T-helper 2 cell treated with Interferon-gamma antibody and Interleukin-4, amounts not matched to agents 100 ng/mL and 5 ng/mL, for 36 hours (primary cell): Measurements from ENCODE around the gene DOK6. TPM values are rescaled to one million over a fixed set of nuclear protein-coding genes. Genes with fewer than 3 reads are reported as not detected.
"Not testable (repeated sequence)": the region's sequence is repeated elsewhere in the genome, so short reads cannot be mapped to it uniquely, and the experiment has no call there.

ENCODE experiments used
- intact Hi-C: fragments of 100-400 bp; cut with micrococcal nuclease; formaldehyde crosslinking; loops from one replicate; pipeline ENCODE4 v1.15.1; 2023
- total RNA-seq: library from RNA; stranded (reverse); gene quantifications from 2 replicates; pipeline ENCODE4 v1.2.3, GENCODE V29; 2022

The DOK6 gene
- total RNA-seq, 1 donor from 2014 or later = not detected

DNA sequence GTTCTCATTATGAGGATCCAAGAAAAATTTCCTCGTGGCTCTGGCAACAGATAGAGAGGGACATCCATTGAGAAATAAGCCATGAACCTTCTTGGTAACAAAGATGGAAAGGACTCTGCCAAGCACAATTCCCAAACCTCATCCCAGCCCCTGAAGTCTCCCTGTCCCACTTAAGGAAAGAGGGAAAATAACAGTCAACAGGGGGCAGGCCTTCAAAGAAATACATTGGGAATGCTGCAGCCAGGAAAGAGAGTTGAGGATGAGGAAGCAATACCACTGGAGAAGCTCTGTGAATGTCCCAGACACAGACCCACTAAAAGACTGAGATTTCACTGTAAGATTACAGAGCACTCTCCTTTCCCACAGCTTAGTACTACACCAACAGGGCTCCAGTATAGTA lies 453.8 kb downstream of the DOK6 start:
- intact Hi-C loops = no loop called here

GRCh38 chr18:69858897-69859296 lies 458.2 kb downstream of the DOK6 start:
- intact Hi-C loops = no loop called here

DNA sequence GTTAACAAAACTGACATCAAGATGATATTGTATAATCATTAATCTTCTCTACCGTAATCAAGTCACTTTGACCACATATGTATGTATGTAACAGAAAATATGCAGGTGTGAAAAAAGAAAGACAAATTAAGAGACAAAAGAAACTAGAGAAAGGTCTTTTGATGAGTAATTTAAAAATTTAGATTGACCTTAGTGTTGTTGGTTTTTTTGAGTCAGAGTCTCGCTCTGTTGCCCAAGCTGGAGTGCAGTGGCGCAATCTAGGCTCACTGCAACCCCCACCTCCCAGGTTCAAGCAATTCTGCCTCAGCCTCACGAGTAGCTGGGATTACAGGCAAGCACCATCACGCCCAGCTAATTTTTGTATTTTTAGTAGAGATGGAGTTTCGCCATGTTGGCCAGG lies 464.1 kb downstream of the DOK6 start:
- intact Hi-C loops = not testable (repeated sequence)

DNA sequence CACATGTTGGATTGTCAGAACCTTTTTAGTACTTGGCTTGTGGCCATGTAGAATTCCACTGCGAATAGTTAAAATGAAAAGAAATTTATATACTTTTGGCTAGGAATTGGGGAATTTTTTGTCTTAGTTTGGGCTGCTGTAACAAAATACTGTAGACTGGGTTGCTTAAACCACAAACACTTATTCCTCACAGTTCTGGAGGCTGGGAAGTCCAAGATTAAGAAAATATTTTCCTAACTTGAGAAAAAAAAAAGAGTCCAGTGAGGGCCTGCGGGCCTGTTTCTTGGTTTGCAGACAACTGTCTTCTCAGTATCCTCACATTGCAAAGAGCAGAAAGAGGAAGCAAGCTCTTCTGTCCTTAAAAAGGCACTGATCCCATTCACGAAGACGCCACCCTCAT lies 465.1 kb downstream of the DOK6 start:
- intact Hi-C loops = no loop called here

GRCh38 chr18:69866212-69866611 lies 465.5 kb downstream of the DOK6 start:
- intact Hi-C loops = no loop called here

- intact Hi-C loops = no loop called here
Measured at GRCh38 chr18:69870736-69871135, 470.0 kb downstream of the DOK6 start.

- intact Hi-C loops = no loop called here
Measured at GRCh38 chr18:69871363-69871762, 470.7 kb downstream of the DOK6 start.

- intact Hi-C loops = no loop called here
Measured at GRCh38 chr18:69872661-69873060, 472.0 kb downstream of the DOK6 start.

DNA sequence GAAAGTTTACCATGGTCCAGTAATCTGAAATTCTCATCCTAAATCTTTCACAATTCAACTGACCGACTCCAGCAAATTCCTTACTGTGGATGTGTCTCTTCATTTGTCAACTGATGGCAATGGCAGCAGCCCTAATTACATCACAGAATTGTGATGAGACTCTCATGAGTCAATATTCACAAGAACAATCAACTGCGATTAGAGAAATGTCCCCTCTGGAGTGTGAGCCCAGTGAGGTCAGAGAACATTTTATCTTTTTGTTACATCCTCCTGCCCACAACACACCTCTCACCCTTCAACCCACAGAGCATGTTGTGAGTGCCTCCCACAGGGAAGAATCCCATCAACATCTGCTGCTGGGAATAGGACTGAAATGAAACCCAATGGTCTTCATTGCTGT lies 473.4 kb downstream of the DOK6 start:
- intact Hi-C loops = no loop called here

DNA sequence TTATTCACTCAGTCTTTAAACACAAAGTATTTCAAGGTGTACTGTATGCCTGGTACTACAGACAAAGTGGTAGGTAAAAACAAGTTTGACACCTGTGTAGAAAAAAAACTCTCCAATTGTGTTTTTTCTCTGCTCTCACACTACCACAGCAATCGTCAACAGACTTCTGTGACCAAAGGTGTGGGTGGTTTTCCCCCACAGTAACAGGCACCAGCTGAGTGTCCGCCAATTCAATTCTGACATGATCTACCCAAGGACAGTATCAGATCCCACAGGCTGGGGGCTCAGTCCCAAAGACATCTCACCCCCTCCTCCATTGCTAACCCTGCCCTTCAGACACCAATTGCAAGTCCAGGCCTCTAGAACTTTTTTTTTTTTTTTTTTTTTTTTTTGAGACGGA lies 475.8 kb downstream of the DOK6 start:
- intact Hi-C loops = no loop called here

DNA sequence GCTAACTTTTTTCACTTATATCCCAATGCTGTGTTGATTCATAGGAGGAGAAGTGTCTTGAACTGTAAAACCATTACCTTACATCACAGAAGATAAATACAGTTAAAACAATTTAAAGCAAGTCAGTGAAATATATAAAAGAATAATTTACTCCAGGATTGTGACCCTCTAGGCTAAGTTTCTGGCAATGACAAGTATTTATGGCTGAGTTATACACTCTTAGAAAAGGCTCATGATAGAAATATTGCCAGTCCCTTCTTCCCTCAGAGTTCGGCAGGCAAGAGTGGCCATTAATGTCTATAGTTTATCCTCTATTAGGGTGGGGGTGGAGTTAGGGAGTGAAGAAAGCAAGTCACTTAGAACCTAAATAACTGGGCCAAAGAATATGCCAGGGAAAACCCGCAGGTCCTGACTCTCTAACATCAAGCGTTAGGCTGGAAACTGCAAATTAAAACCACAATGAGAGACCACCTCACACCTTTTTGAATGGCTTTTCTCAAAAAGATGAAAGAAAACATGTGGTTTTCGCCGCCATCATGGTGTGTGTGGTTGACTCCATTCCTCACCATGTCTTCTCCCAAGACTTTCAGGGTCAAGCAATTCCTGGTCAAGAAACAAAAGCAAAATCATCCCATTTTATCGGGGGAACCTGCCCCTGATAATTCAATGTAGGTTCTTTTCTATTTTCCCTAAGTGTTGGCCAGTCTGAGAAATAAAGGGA lies 477.7 kb downstream of the DOK6 start:
- intact Hi-C loops = no loop called here

DNA sequence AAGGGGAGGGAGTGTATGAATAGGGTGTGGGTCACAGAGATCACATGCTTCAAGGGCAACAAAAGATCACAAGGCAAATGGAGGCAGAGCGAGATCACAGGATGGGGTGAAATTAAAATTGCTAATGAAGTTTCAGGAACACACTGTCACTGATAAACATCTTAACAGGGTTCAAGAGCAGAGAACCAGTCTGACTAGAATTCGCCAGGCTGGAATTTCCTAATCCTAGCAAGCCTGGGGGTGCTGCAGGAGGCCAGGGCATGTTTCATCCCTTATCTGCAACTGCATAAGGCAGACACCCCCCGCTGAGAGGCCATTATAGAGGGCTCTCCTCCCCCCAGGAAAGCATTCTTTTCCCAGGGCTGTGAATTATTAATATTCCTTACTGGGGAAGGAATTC lies 478.4 kb downstream of the DOK6 start:
- intact Hi-C loops = not testable (repeated sequence)

DNA sequence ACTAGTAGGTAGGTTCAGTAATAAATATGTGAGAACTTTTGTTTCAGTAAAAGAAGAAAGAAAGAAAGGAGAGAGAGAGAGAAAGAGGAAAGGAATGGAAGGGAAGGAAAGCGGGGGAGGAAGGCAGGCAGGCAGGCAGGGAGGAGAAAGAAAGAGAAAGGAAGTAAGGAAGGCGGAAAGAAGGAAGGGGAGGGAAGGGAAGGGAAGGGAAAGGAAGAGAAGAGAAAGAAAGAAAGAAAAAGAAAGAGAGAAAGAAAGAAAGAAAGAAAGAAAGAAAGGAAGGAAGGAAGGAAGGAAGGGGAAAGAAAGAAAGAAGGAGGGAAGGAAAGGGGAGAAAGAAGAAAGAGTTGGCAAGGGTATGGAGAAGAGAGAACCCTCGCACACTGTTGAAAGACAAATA lies 479.4 kb downstream of the DOK6 start:
- intact Hi-C loops = no loop called here

GRCh38 chr18:69882965-69883668 lies 482.4 kb downstream of the DOK6 start:
- intact Hi-C loops = no loop called here

GRCh38 chr18:69883781-69884180 lies 483.1 kb downstream of the DOK6 start:
- intact Hi-C loops = no loop called here

GRCh38 chr18:69885355-69885754 lies 484.7 kb downstream of the DOK6 start:
- intact Hi-C loops = no loop called here

- intact Hi-C loops = no loop called here
Measured at GRCh38 chr18:69885841-69886531, 485.3 kb downstream of the DOK6 start.

GRCh38 chr18:69887256-69887655 lies 486.6 kb downstream of the DOK6 start:
- intact Hi-C loops = no loop called here

DNA sequence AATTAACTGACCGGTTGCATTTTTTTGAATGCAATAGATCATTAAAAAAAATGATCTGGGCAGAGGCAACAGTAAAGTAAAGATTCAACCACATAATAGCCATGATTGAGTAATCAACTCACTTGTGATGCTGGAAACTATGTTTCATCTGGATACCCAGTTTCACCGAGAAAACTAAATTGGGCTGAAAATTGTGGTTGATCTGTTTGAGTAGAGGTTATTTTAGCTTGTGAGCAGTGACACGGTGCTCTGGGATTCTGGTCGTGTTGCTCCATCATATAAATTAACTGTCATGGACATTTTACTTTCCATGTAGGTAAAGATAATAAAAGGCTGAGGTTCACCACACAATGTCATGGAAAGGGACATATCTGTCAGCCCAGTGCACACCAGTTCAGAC lies 488.3 kb downstream of the DOK6 start:
- intact Hi-C loops = loop anchor here (1.0 kb wide), 1 partner anchor 8 kb away; no protein-coding TSS in a partner anchor

GRCh38 chr18:69890558-69890957 lies 489.9 kb downstream of the DOK6 start:
- intact Hi-C loops = no loop called here

GRCh38 chr18:69894467-69894866 lies 493.8 kb downstream of the DOK6 start:
- intact Hi-C loops = no loop called here
